Measurements from ENCODE around the gene GOLGA2.

The GOLGA2 gene

DNA sequence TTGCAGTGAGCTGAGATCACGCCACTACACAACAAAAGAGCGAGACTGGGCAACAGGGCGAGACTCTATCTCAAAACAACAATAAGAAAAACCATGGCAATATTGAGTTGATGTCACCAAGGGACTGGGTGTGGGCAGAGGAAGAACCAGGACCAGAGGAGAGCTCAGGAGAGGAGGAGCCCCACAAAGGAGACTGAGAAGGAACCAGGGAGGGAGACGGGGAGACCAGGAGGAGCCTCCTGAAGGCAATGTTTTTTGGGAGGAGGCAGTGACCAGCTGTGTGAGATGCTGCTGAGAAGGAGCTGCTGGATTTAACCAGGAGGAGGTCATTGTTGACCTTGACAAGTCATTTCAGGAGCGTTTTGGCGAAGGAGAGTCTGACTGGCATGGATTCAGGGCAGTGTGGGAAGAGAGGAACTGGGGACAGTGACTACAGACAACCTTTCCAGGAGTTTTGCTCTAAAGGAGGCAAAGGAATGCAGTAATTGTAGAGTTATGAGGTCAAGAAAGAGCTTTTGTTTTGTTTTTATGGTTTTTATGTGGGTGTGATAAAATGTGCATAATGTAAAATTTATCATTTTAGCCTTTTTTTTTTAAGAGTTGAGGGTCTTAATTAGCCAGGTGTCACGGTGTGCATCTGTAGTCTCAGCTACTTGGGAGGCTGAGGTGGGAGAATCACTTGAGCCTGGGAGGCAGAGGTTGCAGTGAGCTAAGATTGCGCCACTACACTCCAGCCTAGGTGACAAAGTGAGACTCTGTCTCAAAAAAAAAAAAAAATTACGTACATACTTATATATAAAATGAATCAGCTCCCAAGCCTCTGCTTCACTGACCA, 28.5 kb upstream of the GOLGA2 start:
- no peak overlapping the region for H3K27ac Mint-ChIP-seq
- peaks cover 2% of the 10 kb centered on the region for H3K4me1 Mint-ChIP-seq
- ATAC-seq (no peak), DNase-seq (no peak)
- no peaks in the 10 kb centered on the region for H3K9me3 Mint-ChIP-seq
- H3K4me3 Mint-ChIP-seq = no peak overlapping the region
- H3K27me3 Mint-ChIP-seq = no peaks in the 10 kb centered on the region
- peaks cover 8% of the 10 kb centered on the region for H3K36me3 Mint-ChIP-seq (ENCODE audit: low read depth)

DNA sequence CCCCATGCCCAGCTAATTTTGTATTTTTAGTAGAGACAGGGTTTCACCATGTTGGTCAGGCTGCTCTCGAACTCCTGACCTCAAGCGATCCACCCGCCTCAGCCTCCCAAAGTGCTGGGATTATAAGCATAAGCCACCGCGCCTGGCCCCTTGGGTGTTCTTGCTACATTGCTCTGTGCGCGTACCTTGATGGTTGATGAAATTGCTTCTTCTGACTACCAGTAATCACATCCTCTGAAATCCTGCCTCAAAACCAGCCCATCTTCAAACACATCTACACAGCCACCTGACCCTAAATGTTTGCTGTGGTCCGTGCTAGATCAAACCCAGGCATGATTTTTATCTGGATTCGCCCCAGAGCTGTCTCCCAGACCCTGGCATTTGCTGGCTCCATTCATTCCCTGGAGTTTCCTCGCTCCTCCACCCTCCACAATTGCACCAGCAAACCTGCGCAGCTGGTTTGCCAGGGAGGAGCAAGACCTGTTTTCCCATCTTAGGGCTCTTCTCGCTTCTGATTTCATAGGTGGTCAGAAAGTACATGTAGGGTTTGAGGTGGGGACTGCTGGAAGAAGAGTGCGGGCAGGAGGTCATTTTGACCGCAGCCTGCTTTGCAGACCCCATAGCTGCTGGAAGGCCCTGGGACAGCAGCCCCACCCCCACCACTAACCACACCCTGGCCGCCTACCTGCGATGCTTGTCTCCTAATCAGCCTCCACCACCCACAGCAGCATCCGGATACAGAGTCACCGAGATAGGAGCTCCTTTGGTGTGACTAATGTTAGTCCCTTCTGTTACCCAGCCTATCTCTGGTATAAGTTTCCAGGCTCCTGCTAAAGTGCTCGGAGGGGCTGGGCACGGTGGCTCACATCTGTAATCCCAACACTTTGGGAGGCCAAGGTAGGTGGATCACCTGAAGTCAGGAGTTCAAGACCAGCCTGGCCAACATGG, 23.0 kb upstream of the GOLGA2 start:
- DNase-seq (no peak), ATAC-seq (no peak)
- Mint-ChIP-seq H3K9me3 (no peaks in the 10 kb centered on the region), H3K36me3 (ENCODE audit: low read depth) (no peaks in the 10 kb centered on the region), H3K4me3 (no peak overlapping the region), H3K27me3 (no peaks in the 10 kb centered on the region), H3K4me1 (peaks cover 3% of the 10 kb centered on the region), H3K27ac (no peak overlapping the region)

DNA sequence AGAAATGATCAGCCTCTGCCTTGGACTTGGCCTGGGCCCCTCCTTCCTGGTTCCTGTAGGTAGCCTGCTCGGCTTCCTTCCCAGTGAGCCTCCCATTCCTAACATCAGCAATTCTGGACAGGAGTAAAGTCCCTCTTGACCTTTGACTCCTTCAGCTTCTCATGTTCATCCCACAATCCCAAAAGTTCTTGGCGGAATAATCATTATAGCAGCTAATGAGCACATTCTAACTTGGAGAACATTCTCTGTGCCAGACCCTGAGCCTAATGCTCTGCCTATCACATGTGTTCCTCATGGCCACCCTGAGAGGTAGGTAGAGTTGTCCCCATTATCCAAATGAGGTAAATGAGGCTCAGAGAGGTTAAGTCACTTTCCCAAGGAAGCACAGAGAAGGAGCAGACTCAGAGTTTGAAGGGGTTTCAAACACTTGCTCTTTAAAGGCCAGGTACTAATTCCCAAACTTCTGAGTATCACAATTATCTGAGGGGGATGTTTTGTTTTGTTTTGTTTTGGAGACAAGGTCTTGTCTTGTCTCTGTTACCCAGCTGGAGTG, 21.5 kb upstream of the GOLGA2 start:
- no peak for DNase-seq
- no peaks in the 10 kb centered on the region for H3K36me3 Mint-ChIP-seq (ENCODE audit: low read depth)
- no peaks in the 10 kb centered on the region for H3K9me3 Mint-ChIP-seq
- ATAC-seq = no peak
- no peak overlapping the region for H3K4me3 Mint-ChIP-seq
- peaks cover 3% of the 10 kb centered on the region for H3K4me1 Mint-ChIP-seq
- no peaks in the 10 kb centered on the region for H3K27me3 Mint-ChIP-seq
- no peak overlapping the region for H3K27ac Mint-ChIP-seq

DNA sequence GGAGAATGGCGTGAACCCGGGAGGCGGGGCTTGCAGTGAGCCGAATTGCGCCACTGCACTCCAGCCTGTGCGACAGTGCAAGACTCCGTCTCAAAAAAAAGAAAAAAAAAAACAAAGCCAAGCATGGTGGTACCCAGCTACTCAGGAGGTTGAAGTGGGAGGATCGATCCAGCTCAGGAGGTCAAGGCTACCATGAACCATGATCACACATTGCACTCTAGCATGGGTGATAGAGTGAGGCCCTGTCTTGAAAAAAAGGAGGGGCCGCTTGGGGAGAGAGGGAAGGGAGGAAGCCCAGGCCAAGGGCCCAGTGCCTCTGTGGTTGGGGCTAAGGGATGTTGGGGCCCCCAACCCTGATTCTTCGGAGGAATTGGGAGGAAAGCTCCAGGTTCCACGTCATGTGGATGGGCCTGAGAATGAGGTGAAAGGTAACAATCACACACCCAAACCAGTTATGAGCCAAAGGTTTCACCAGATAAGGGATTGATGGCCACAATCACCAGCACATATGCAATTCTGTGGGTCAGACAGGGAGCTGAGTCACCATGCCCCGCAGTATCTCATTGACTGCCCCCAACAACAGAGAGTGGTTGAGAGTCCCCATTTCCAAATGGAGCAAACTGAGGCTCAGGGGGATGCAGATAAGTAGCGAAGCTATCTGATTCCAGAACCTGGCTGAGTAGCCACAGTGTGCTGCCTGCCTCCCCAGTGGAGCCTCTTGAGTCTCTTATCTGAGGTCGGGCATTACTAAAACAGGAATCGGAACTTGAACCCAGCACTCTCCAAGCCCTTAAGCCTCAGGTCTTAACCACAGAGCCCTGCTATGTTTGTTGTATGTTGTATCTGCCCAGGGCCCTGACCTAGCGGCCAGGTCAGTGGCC, 20.8 kb upstream of the GOLGA2 start:
- Mint-ChIP-seq H3K4me1 (peaks cover 3% of the 10 kb centered on the region), H3K27me3 (no peaks in the 10 kb centered on the region), H3K36me3 (ENCODE audit: low read depth) (no peaks in the 10 kb centered on the region), H3K9me3 (no peaks in the 10 kb centered on the region), H3K4me3 (no peak overlapping the region), H3K27ac (no peak overlapping the region)
- ATAC-seq (no peak), DNase-seq (no peak)

DNA sequence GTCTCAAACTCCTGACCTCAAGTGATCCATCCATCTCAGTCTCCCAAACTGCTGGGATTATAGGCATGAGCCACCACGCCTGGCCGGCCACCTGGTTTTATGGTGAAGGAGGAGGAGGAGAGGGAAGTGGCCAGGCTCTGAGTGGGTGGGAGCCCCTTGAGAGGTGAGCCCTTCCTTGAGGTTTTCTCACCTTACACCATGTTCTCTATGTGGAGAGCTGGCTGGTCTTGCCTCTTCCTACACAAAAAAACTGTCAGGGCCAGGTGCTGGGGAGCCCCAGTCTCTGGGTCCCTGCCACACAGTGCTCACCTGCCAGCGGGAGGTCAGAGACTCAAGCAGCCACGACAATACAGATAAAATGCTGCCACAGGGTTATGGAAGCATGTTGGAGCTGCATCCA, 18.3 kb upstream of the GOLGA2 start:
- H3K27me3 Mint-ChIP-seq = no peaks in the 10 kb centered on the region
- H3K4me3 Mint-ChIP-seq = no peak overlapping the region
- no peaks in the 10 kb centered on the region for H3K36me3 Mint-ChIP-seq (ENCODE audit: low read depth)

DNA sequence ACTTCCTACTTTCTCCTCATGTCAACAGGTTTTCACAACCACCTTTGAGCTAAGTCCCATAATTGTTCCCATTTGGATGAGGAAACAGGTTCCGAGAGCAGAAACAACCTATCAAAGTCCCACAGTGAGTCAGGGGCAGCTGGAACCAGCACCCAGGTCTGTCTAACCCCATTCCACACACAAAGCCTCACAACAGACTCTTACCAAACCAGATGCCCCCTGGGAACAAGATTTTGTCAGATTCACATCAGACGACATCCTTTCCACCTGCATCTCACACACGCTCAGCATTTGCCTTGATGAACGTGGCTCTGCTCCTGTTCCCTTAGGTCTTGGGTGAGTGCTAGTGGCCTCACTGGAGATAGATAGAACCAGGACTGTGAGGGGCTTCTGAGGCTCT, 17.3 kb upstream of the GOLGA2 start:
- H3K36me3 Mint-ChIP-seq (ENCODE audit: low read depth) = no peaks in the 10 kb centered on the region
- DNase-seq = no peak

More for the DNA sequence above, 18.3 kb upstream of the GOLGA2 start:
- no peak overlapping the region for H3K27ac Mint-ChIP-seq
- H3K4me1 Mint-ChIP-seq = peaks cover 3% of the 10 kb centered on the region
- DNase-seq = no peak
- ATAC-seq = no peak
- no peaks in the 10 kb centered on the region for H3K9me3 Mint-ChIP-seq

DNA sequence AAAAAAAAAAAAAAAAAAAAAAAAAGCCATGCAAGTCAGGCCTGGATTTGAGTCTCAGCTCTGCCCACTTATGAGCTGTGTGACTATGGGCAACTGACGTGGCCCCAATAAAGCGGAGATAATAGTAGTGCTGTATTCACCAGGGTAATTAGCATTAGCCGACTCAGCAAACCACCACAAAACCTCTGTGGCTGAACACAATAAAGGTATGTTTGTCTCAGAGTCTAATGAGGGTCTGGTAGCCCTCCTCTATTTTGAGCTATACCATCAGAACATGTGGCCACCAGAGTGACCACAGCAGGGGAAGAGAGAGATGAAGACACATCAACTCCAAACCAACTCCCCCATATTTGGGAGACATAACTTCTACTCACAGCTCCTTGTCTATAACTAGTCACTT, 16.2 kb upstream of the GOLGA2 start:
- H3K36me3 Mint-ChIP-seq (ENCODE audit: low read depth) = no peaks in the 10 kb centered on the region
- no peak for DNase-seq
- H3K4me1 Mint-ChIP-seq = peaks cover 3% of the 10 kb centered on the region
- H3K4me3 Mint-ChIP-seq = no peak overlapping the region
- no peak overlapping the region for H3K27ac Mint-ChIP-seq
- no peaks in the 10 kb centered on the region for H3K27me3 Mint-ChIP-seq
- ATAC-seq = no peak
- no peaks in the 10 kb centered on the region for H3K9me3 Mint-ChIP-seq

More for the DNA sequence above, 17.3 kb upstream of the GOLGA2 start:
- no peaks in the 10 kb centered on the region for H3K9me3 Mint-ChIP-seq
- H3K4me3 Mint-ChIP-seq = no peak overlapping the region
- H3K4me1 Mint-ChIP-seq = peaks cover 3% of the 10 kb centered on the region
- no peak overlapping the region for H3K27ac Mint-ChIP-seq
- no peak for ATAC-seq
- H3K27me3 Mint-ChIP-seq = no peaks in the 10 kb centered on the region

DNA sequence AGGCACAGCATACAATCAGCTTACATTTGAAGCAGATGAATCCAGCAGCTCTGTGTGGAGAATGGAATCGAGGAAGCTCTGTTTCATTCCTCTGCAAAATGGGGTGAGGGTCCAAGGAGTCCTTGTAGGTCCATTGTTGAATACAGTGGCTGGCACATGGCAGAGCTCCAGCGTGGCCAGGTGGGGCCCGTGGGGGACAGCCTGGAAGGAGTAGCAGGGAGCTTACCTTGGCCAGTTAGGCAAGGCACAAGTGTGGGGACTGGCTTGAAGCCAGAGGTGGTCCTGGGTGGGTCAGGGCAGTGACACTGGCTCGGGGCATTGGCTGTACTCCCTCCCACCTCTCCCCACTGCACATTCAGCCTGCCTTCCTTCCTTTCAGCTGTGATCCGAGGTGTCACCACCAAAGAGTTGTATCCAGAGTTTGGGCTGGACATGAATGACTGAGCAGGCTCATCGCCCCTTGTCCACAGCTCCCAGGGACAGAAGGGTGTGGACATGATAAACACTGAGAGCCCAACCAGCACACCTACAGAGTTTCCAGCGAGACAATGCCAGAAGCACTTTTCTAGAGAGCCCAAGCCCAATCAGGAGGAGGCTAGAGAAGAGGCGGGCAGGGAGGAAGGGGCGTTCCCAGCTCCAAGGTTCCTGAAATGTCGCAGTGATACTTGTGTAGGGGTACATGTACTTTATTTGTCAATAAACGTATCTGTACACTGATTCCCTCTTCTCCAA, 12.6 kb upstream of the GOLGA2 start:
- Mint-ChIP-seq H3K4me1 (no peaks in the 10 kb centered on the region), H3K27me3 (no peaks in the 10 kb centered on the region), H3K36me3 (ENCODE audit: low read depth) (peaks cover 2% of the 10 kb centered on the region), H3K4me3 (no peak overlapping the region), H3K27ac (no peak overlapping the region), H3K9me3 (no peaks in the 10 kb centered on the region)
- DNase-seq = no peak
- ATAC-seq = no peak

DNA sequence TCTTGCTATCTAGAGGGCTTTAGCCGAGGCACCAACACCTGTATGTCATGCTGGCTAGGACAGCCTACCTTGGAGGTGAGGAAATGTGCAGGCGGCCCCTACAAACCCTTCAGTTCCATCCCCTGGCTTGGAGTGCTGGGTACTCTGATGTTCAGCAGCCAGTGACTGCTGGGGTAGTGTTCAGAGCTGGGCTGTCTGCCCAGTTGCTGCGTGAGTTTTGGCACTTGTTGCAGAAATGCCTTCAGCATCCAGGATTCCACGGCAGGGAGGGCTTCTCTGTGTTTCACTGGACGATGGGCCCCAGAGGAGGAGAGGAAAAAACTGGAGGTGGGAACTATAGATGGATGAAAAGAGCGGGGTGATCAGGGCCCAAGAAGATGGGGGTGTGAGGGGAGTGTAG, 10.6 kb upstream of the GOLGA2 start:
- Mint-ChIP-seq H3K27me3 (no peaks in the 10 kb centered on the region), H3K9me3 (no peaks in the 10 kb centered on the region), H3K36me3 (ENCODE audit: low read depth) (peaks cover 2% of the 10 kb centered on the region), H3K4me1 (no peaks in the 10 kb centered on the region), H3K27ac (no peak overlapping the region), H3K4me3 (no peak overlapping the region)
- ATAC-seq (no peak), DNase-seq (no peak)

DNA sequence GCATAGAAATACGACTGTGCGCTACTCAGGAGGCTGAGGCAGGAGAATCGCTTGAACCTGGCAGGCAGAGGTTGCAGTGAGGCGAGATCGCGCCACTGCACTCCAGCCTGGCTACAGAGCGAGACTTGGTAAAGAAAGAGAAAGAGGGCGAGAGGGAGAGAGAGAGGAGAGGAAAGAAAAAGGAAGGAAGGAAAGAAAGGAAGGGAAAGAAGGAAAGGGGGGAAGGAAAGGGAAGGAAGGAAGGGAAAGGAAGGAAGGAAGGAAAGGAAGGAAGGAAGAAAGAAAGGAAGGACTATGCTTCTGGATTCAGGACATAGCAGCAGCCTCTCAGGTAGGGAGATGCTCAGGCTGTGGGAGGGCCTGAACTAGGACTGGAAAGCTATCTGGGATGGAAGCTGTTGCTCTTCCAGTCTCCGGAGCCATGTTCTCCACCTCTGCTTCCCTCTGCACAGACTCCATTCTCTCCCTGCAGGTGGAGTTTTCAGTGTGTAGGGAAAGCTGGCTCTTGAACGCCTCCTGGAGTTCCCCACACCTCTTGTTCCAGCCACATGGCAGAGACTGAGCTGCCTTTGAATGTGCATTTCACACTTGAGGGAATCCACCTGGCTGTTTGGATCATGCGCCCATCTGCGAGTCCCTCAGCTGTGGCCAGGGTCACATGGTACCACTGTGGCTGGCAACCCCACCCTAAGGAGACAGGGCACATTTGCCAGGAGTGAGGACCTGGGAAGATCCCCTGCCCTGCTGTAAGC, 9.4 kb upstream of the GOLGA2 start:
- Mint-ChIP-seq H3K36me3 (ENCODE audit: low read depth) (peaks cover 2% of the 10 kb centered on the region), H3K4me1 (no peaks in the 10 kb centered on the region), H3K27ac (no peak overlapping the region), H3K27me3 (no peaks in the 10 kb centered on the region), H3K4me3 (no peak overlapping the region), H3K9me3 (no peaks in the 10 kb centered on the region)
- DNase-seq = no peak
- ATAC-seq = no peak

DNA sequence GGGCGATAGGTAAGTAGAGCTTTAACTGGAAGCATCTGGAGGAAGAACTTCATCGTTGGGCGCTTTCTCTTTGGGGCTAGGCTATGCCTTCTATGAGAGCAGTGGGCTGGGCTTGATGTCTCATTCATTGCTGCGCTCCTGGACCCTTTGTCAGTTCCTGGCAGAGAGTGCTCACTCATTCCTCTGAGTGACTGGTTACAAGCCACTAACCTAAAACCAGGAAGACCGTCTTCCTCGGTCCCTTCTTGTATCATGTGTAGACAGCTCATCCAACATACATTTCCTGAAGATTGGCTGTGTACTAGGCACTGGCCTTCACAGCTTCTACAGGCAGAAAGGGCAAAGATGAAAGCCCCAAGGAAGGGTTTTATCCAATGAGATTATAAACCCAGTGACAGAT, 6.7 kb upstream of the GOLGA2 start:
- no peak for ATAC-seq
- no peak overlapping the region for H3K4me3 Mint-ChIP-seq
- peaks cover 2% of the 10 kb centered on the region for H3K36me3 Mint-ChIP-seq (ENCODE audit: low read depth)
- no peaks in the 10 kb centered on the region for H3K27me3 Mint-ChIP-seq
- no peaks in the 10 kb centered on the region for H3K9me3 Mint-ChIP-seq
- no peak for DNase-seq
- no peak overlapping the region for H3K27ac Mint-ChIP-seq
- peaks cover 10% of the 10 kb centered on the region for H3K4me1 Mint-ChIP-seq

DNA sequence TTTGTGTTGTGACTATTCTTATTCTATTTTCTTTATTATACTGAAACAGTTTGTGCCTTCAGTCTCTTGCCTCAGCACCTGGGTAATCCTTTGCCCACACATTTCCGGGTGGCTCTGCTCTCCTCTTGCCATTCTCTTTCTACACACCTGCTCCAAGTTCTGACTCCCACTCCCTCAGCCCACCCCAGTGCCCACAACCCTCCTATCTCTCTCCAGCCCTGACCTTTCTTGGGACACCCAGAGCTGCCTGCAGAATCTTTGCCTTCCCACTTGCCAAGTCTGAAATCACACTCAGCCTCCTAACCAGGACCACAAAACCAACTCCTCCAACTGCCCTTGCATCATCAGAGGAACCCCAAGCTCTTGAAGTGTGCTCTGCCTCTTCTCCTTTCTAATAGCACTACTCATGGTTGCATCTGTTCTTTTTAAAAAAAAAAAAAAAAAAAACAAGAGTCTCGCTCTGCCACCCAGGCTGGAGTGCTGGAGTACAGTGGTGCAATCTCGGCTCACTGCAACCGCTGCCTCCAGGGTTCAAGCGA, 4.3 kb upstream of the GOLGA2 start:
- DNase-seq (no peak), ATAC-seq (no peak)
- H3K27me3 Mint-ChIP-seq = peaks cover 5% of the 10 kb centered on the region
- H3K27ac Mint-ChIP-seq = peak overlapping the region; percentile 15
- peaks cover 6% of the 10 kb centered on the region for H3K36me3 Mint-ChIP-seq (ENCODE audit: low read depth)
- H3K4me1 Mint-ChIP-seq = peaks cover 28% of the 10 kb centered on the region
- H3K9me3 Mint-ChIP-seq = no peaks in the 10 kb centered on the region
- H3K4me3 Mint-ChIP-seq = no peak overlapping the region
